GM19438 (cell line): ENCODE measurements around the gene GADD45GIP1.

Experiments used
- ATAC-seq: cut with Tn5 transposase; IDR thresholded peaks from one replicate; pipeline ENCODE4 v1.9.1; 2021; ENCODE audit warnings: low read depth; ENCODE audit not compliant: unreplicated experiment

GADD45GIP1 gene

DNA sequence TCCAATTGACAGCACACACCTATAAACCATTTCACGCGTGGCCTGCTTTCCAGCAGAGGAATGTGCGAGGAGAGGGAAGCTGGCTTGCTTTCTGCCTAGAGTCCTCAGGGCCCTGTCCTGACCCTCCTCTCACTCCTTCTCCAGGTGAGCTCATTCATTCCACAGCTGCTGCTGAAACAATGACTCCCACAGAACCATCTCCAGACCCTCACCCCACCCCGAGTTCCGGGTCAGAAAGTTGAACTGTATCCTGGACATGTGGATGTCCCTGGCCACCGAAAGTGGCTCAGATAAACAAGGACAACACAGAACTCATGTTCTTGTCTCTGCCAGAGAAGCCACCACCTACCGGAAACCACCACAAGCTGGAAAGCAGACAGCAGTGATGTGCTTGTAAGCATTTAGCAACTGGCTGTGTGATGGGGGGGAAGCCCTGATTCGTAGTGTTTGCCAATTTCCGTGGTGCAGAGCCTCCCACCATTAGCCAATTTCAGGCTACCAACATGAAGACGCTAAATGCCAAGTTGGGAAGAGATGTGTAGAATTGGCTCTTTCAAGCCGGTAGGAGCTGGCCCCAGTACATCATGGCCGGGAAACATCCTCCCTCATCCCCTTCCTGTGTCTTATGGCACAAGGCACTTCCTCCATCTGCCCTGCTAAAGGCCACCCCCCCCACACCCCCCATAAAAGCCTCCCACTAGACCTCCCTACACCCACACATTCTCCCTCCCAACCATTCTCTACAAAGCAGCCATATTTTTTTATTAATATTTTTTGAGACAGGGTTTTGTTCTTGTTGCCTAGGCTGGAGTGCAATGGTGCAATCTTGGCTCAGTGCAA lies 43.0 kb downstream of the GADD45GIP1 start:
- ATAC-seq = no peak

- ATAC-seq = no peak
These were observed 43.9 kb downstream of the GADD45GIP1 start for GRCh38 chr19:12913011-12913561.

DNA sequence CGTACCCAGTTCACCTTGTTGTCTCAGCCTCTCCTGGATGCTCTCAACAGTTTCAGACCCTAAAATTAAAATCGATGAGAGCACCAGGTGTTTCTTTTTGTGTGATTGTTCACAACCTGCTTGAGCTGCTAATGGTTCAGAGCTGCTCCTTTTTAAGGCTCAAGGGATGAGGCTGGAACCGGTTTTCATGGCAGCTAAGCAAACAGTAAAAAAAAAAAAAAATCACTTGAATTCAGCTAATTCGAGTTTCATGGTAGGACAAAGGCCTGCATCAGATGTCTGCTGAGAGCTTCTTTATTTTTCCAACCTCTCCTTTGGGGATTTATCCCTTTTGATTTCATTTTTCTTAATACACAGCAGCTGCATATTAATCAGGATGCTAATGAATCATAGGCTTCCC lies 44.5 kb downstream of the GADD45GIP1 start:
- no peak for ATAC-seq

DNA sequence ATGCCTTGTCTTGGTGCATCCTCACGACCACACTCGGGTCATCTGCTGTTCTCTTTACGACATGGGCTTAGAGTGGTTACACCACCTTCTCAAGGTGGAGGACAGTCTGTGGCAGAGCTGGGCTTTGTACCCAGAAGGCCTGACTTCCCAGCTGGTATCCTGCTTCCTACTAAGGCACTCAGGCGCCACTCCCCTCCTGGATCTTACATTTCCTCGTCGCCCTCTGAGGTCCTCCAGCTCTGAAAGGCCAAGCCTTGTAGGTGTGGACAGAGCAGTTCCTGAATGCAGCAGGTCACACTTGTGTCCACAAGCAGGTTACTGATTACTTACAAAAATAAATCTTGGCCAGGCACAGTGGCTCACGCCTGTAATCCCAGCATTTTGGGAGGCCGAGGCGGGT lies 49.9 kb downstream of the GADD45GIP1 start:
- ATAC-seq = no peak
